Measurements from ENCODE around the gene HRNR. TPM values are rescaled to one million over a fixed set of nuclear protein-coding genes. Genes with fewer than 3 reads are reported as not detected.

Gene HRNR
- total RNA-seq (ENCODE audit: low replicate concordance), result not detected in 2 replicates

GRCh38 chr1:152224093-152224492, at the start of gene HRNR:
HRNR (minus strand) TSS chr1:152224193; CDS start chr1:152223253, 940 bp downstream.

Other genes with a start within 250 kb of the HRNR start
- 109 and 170 TPM in 2 replicates for gene S100A10, start 230.3 kb downstream of the HRNR start, total RNA-seq (ENCODE audit: low replicate concordance)
- gene S100A11, start 187.2 kb downstream of the HRNR start, total RNA-seq (ENCODE audit: low replicate concordance), result 27.1 and 58.7 TPM in 2 replicates
- not detected in 2 replicates for gene TCHHL1, start 135.1 kb downstream of the HRNR start, total RNA-seq (ENCODE audit: low replicate concordance)
- 0.08 and 0.12 TPM in 2 replicates for gene TCHH, start 108.7 kb downstream of the HRNR start, total RNA-seq (ENCODE audit: low replicate concordance)
- gene RPTN, start 65.0 kb downstream of the HRNR start, total RNA-seq (ENCODE audit: low replicate concordance), result 0.70 TPM in 1 of 2 replicates, not detected in the other
- gene FLG, start 101.0 kb upstream of the HRNR start, total RNA-seq (ENCODE audit: low replicate concordance), result not detected in 2 replicates
- gene FLG2, start 135.8 kb upstream of the HRNR start, total RNA-seq (ENCODE audit: low replicate concordance), result not detected in 2 replicates
- gene CRNN, start 190.1 kb upstream of the HRNR start, total RNA-seq (ENCODE audit: low replicate concordance), result not detected in 2 replicates

Data from smooth muscle cell of the coronary artery (primary cell).